Measurements from ENCODE around the gene RGS14.

GRCh38 chr5:177364159-177364962, 6.6 kb downstream of the RGS14 start:
- TF ChIP-seq CTCF (IDR thresholded peaks at IDR 0.05) (no peak), POLR2A (IDR thresholded peaks at IDR 0.05) (no peak), POLR2AphosphoS5 (IDR thresholded peaks at IDR 0.05) (no peak), EP300 (IDR thresholded peaks at IDR 0.05) (no peak)
